GM19467 (cell line): ENCODE data around the gene ZNF416.

Source experiments
- ATAC-seq: cut with Tn5 transposase; IDR thresholded peaks from one replicate; pipeline ENCODE4 v1.9.1; 2021; ENCODE audit warnings: mild to moderate bottlenecking, moderate library complexity; ENCODE audit not compliant: unreplicated experiment

Gene ZNF416

GRCh38 chr19:57559404-57560025 lies 19.2 kb downstream of the ZNF416 start, which contains the start of gene ZNF550:
ZNF550 (minus strand) TSS chr19:57559863; CDS start chr19:57559682, 181 bp downstream.
- peak; percentile 96 for ATAC-seq

GRCh38 chr19:57559008-57559403 lies 19.7 kb downstream of the ZNF416 start:
- ATAC-seq, result no peak

GRCh38 chr19:57558525-57558924 lies 20.2 kb downstream of the ZNF416 start:
- no peak for ATAC-seq

GRCh38 chr19:57557659-57558058 lies 21.1 kb downstream of the ZNF416 start:
- no peak for ATAC-seq

GRCh38 chr19:57552432-57552831 lies 26.3 kb downstream of the ZNF416 start:
- no peak for ATAC-seq

- ATAC-seq, result no peak
Observed at GRCh38 chr19:57546513-57546912, 32.2 kb downstream of the ZNF416 start.

GRCh38 chr19:57537953-57538547 lies 40.7 kb downstream of the ZNF416 start:
- ATAC-seq, result no peak

- ATAC-seq, result peak; percentile 98
Observed at GRCh38 chr19:57527136-57527881, 51.4 kb downstream of the ZNF416 start, which contains the start of gene ZNF549. ZNF549 (plus strand) TSS chr19:57527356; CDS start chr19:57527574, 218 bp downstream.
